Measurements from ENCODE around the gene BLTP3A. TPM values are rescaled to one million over a fixed set of nuclear protein-coding genes. Genes with fewer than 3 reads are reported as not detected.

BLTP3A gene
- total and polyA plus RNA-seq, 2 of the 8 experiments (the other 6 are each of a cell fraction or from before 2014, with no cell fraction given) = 8.5 to 17.2 TPM

DNA sequence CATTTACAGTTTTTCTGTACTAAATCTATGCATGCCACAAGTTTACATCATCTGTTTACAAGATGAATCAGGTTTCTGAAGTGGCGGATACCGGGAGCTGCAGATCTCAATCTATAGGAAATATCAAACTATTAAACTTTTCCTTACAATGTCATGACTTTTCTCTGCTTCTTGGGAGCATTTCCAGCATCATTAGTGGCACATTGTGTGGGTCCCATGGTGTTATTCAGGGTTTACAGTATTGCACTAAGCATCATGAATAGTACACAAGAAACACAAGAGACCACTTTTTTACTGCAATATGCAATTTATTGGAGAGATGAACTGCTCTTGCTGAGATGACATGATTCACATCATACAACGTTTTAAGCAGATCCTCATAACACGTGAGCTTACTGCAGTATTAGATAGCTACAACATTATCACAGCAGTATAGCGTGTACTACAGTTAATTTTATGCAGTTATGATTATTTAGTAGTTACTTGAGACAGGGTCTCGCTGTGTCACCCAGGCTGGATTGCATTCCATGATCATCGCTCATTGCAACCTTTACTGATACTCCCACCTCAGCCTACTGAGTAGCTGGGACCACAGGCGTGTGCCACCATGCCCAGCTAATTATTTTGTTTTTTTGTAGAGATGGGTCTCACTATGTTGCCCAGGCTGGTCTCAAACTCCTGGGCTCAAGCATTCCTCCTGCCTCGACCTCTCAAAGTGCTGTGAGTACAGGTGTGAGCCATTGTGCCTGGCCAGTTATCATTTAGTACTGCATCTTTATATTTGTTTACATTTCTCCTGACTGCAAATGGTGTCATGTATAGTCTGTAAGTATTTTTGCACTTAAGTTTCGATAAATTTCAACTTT, 18.4 kb downstream of the BLTP3A start (continued):
- TF ChIP-seq CHD2 (IDR thresholded peaks at IDR 0.05; ENCODE audit: low read length) = no peak
- no peak for TF ChIP-seq SIN3A (conservative IDR thresholded peaks at IDR 0.05 in 1 of 2, IDR thresholded peaks at IDR 0.05 in 1 of 2; ENCODE audit: low read depth in 1 of 2, low read length in 2 of 2)
- no peak for TF ChIP-seq SRF (IDR thresholded peaks at IDR 0.05; ENCODE audit: low read depth, low read length)
- no peak for TF ChIP-seq POLR2AphosphoS5 (IDR thresholded peaks at IDR 0.05; ENCODE audit: low read depth, low read length)
- TF ChIP-seq KDM5A (IDR thresholded peaks at IDR 0.05; ENCODE audit: low read length) = no peak
- TF ChIP-seq RAD21 (IDR thresholded peaks at IDR 0.05 in 1 of 2, conservative IDR thresholded peaks at IDR 0.05 in 1 of 2; ENCODE audit: low read depth in 2 of 2, low read length in 2 of 2) = no peak

All from H1 (cell line).